Endodermal cell (in vitro differentiated cells): ENCODE results near the gene SCIMP. TPM values are rescaled to one million over a fixed set of nuclear protein-coding genes. Genes with fewer than 3 reads are reported as not detected.

Experiments used
- DNase-seq: peaks from one replicate; pipeline ENCODE4 v3.0.0-alpha.2; 2017
- H3K27ac ChIP-seq: 2 replicates; pipeline ENCODE4 v1.5.1; 2013; ENCODE audit warnings: mild to moderate bottlenecking, low read depth, low read length, moderate library complexity
- H3K27me3 ChIP-seq: 2 replicates; pipeline ENCODE4 v1.6.1; 2013; ENCODE audit warnings: mild to moderate bottlenecking, low read length, moderate library complexity; ENCODE audit not compliant: insufficient read depth, control insufficient read depth, poor library complexity, severe bottlenecking
- H3K36me3 ChIP-seq: 2 replicates; pipeline ENCODE4 v1.7.0; 2013; ENCODE audit warnings: mild to moderate bottlenecking, low read length, moderate library complexity; ENCODE audit not compliant: control insufficient read depth, insufficient read depth
- H3K4me1 ChIP-seq: one replicate; pipeline ENCODE4 v1.7.0; 2013; ENCODE audit warnings: low read length; ENCODE audit not compliant: control insufficient read depth, insufficient read depth
- H3K4me3 ChIP-seq: 2 replicates; pipeline ENCODE4 v1.5.1; 2013; ENCODE audit warnings: mild to moderate bottlenecking, low read length, moderate library complexity
- H3K9ac ChIP-seq: 2 replicates; pipeline ENCODE4 v1.6.1; 2013; ENCODE audit warnings: mild to moderate bottlenecking, low read length, moderate library complexity; ENCODE audit not compliant: poor library complexity, severe bottlenecking; ENCODE audit errors: extremely low read depth
- H3K9me3 ChIP-seq: 2 replicates; pipeline ENCODE4 v1.6.1; 2013; ENCODE audit warnings: mild to moderate bottlenecking, low read length, moderate library complexity; ENCODE audit not compliant: control insufficient read depth
- H3K27ac Mint-ChIP-seq: 2 replicates; pipeline ENCODE4 v1.8.0; 2020; ENCODE audit warnings: mixed read lengths
- H3K27me3 Mint-ChIP-seq: 2 replicates; pipeline ENCODE4 v1.8.0; 2021; ENCODE audit warnings: mild to moderate bottlenecking, mixed read lengths; ENCODE audit not compliant: insufficient read depth
- H3K36me3 Mint-ChIP-seq: 2 replicates; pipeline ENCODE4 v1.8.0; 2020; ENCODE audit warnings: low read depth, mixed read lengths
- H3K4me1 Mint-ChIP-seq: 2 replicates; pipeline ENCODE4 v1.8.0; 2020; ENCODE audit warnings: mixed read lengths
- H3K4me3 Mint-ChIP-seq: 2 replicates; pipeline ENCODE4 v1.8.0; 2020; ENCODE audit warnings: mild to moderate bottlenecking, moderate library complexity, mixed read lengths
- H3K9me3 Mint-ChIP-seq: 2 replicates; pipeline ENCODE4 v1.8.0; 2020; ENCODE audit warnings: mild to moderate bottlenecking, mixed read lengths
- CTCF ChIP-seq: fragments of 200-600 bp; sonication (generic); conservative IDR thresholded peaks from 2 replicates; pipeline ENCODE4 v1.5.0; 2021; ENCODE audit warnings: antibody characterized with exemption, mild to moderate bottlenecking
- WGBS, 2 experiments: methylation state at CpG; one replicate each; pipeline versions ENCODE4 v1.1.5 to v1.1.7; 2013; ENCODE audit warnings: missing lambda C conversion rate in 2 of 2, mixed read lengths in 1 of 2; ENCODE audit not compliant: insufficient coverage in 1 of 2, insufficient read length in 1 of 2; 5-methylcytosine and 5-hydroxymethylcytosine counted together
- total RNA-seq, 2 donors: library from RNA; stranded (reverse); fragmentation: NEBNext Ultra II Directional in 1 of 2; extraction: Animal tissue kit (Norgen Biotek cat#: 25700) in 1 of 2; gene quantifications; 2 replicates in 1 of 2; 3 replicates in 1 of 2; pipeline ENCODE4 v1.2.1, GENCODE V29; 2021

The SCIMP gene
- total RNA-seq, 2 donors from 2014 or later: not detected

GRCh38 chr17:5260542-5260941 lies 25.9 kb upstream of the SCIMP start:
- Histone ChIP-seq H3K9ac (no peak overlapping the region), H3K27ac (no peak overlapping the region), H3K9me3 (no peaks in the 10 kb centered on the region), H3K27me3 (no peaks in the 10 kb centered on the region), H3K36me3 (no peaks in the 10 kb centered on the region), H3K4me3 (no peak overlapping the region), H3K4me1 (no peaks in the 10 kb centered on the region)
- TF ChIP-seq CTCF: no peak
- no peaks in the 10 kb centered on the region for H3K27me3 Mint-ChIP-seq
- H3K9me3 Mint-ChIP-seq: no peaks in the 10 kb centered on the region
- no peaks in the 10 kb centered on the region for H3K4me1 Mint-ChIP-seq
- H3K27ac Mint-ChIP-seq: no peak overlapping the region
- H3K36me3 Mint-ChIP-seq: no peaks in the 10 kb centered on the region
- 88 to 95% methylated on average over 1 of the region's 1 CpG for WGBS, 2 experiments
- DNase-seq: no peak
- no peak overlapping the region for H3K4me3 Mint-ChIP-seq

GRCh38 chr17:5257124-5257523 lies 22.5 kb upstream of the SCIMP start:
- Histone ChIP-seq H3K4me1 (no peaks in the 10 kb centered on the region), H3K27me3 (no peaks in the 10 kb centered on the region), H3K9me3 (no peaks in the 10 kb centered on the region), H3K4me3 (no peak overlapping the region), H3K9ac (no peak overlapping the region), H3K36me3 (no peaks in the 10 kb centered on the region), H3K27ac (no peak overlapping the region)
- no peaks in the 10 kb centered on the region for H3K9me3 Mint-ChIP-seq
- no peak for TF ChIP-seq CTCF
- 80 to 96% methylated on average over 2 to 4 of the region's 5 CpGs for WGBS, 2 experiments
- H3K27me3 Mint-ChIP-seq: no peaks in the 10 kb centered on the region
- no peaks in the 10 kb centered on the region for H3K4me1 Mint-ChIP-seq
- H3K4me3 Mint-ChIP-seq: no peak overlapping the region
- no peak for DNase-seq
- H3K27ac Mint-ChIP-seq: no peak overlapping the region
- no peaks in the 10 kb centered on the region for H3K36me3 Mint-ChIP-seq

- Histone ChIP-seq H3K27ac (no peak overlapping the region), H3K9me3 (no peaks in the 10 kb centered on the region), H3K27me3 (no peaks in the 10 kb centered on the region), H3K36me3 (no peaks in the 10 kb centered on the region), H3K4me3 (no peak overlapping the region), H3K4me1 (no peaks in the 10 kb centered on the region), H3K9ac (no peak overlapping the region)
- no peak for DNase-seq
- Mint-ChIP-seq H3K27ac (no peak overlapping the region), H3K9me3 (no peaks in the 10 kb centered on the region), H3K27me3 (no peaks in the 10 kb centered on the region), H3K36me3 (no peaks in the 10 kb centered on the region), H3K4me1 (no peaks in the 10 kb centered on the region), H3K4me3 (no peak overlapping the region)
- TF ChIP-seq CTCF: no peak
- WGBS, 2 experiments: 87 to 90% methylated on average over 4 to 5 of the region's 5 CpGs
These were observed 20.4 kb upstream of the SCIMP start for GRCh38 chr17:5254903-5255521.
